K562 (cell line): Measurements from ENCODE around the gene HOXB1. TPM values are rescaled to one million over a fixed set of nuclear protein-coding genes. Genes with fewer than 3 reads are reported as not detected.

Experiments used
- CREM ChIP-seq: IDR thresholded peaks from 2 replicates; pipeline ENCODE4 v1.6.1; 2014; ENCODE audit warnings: antibody characterized with exemption, low read depth
- CTBP1 ChIP-seq: fragments of 450-650 bp; IDR thresholded peaks from 2 replicates; pipeline ENCODE4 v1.6.1; 2016; ENCODE audit warnings: borderline replicate concordance
- CXXC5 ChIP-seq: fragments of 250-450 bp; sonication (Bioruptor Pico); IDR thresholded peaks from 2 replicates; pipeline ENCODE4 v1.8.0; 2022; ENCODE audit warnings: inconsistent platforms, mild to moderate bottlenecking, moderate library complexity
- ELF2 ChIP-seq: fragments of 250-450 bp; sonication (Bioruptor Pico); IDR thresholded peaks from 2 replicates; pipeline ENCODE4 v1.5.0; 2021; ENCODE audit warnings: mild to moderate bottlenecking
- FOXK1 ChIP-seq: sonication (generic); formaldehyde crosslinking; IDR thresholded peaks from 2 replicates; pipeline ENCODE4 v1.8.0; 2022; ENCODE audit warnings: missing genetic modification reagents, mild to moderate bottlenecking, borderline replicate concordance
- HDAC2 ChIP-seq: fragments of 450-650 bp; IDR thresholded peaks from 2 replicates; pipeline ENCODE4 v1.6.1; 2016; ENCODE audit warnings: mild to moderate bottlenecking
- NRF1 ChIP-seq, 2 experiments: fragments of 450-650 bp; IDR thresholded peaks in 1 of 2; conservative IDR thresholded peaks in 1 of 2; 2 replicates each; pipeline ENCODE4 v1.6.1; 2014; ENCODE audit warnings: mild to moderate bottlenecking in 2 of 2
- PML ChIP-seq: IDR thresholded peaks from 2 replicates; pipeline ENCODE4 v1.6.1; 2012; ENCODE audit warnings: low read length, inconsistent platforms
- RAD51 ChIP-seq: fragments of 450-650 bp; IDR thresholded peaks from 2 replicates; pipeline ENCODE4 v1.7.1; 2016; ENCODE audit warnings: low read depth, mild to moderate bottlenecking, borderline replicate concordance
- SNIP1 ChIP-seq: fragments of 450-650 bp; IDR thresholded peaks from 2 replicates; pipeline ENCODE4 v1.7.1; 2017; ENCODE audit warnings: low read depth, mild to moderate bottlenecking
- ZFX ChIP-seq: sonication (generic); formaldehyde crosslinking; IDR thresholded peaks from 2 replicates; pipeline ENCODE4 v1.8.0; 2022; ENCODE audit warnings: mild to moderate bottlenecking, missing genetic modification reagents, moderate library complexity
- ZNF644 ChIP-seq: fragments of 200-800 bp; sonication (Bioruptor generic); IDR thresholded peaks from 2 replicates; pipeline ENCODE4 v1.6.1; 2016; ENCODE audit warnings: low read depth, missing genetic modification characterization, missing compliant biosample characterization
- ZNF707 ChIP-seq: fragments of 250-450 bp; sonication (Bioruptor Pico); conservative IDR thresholded peaks from 2 replicates; pipeline ENCODE4 v1.8.0; 2022; ENCODE audit warnings: inconsistent platforms, mild to moderate bottlenecking, moderate library complexity
- ZNF778 ChIP-seq: fragments of 450-650 bp; formaldehyde crosslinking; IDR thresholded peaks from 2 replicates; pipeline ENCODE4 v1.4.0; 2020; ENCODE audit warnings: mild to moderate bottlenecking, moderate library complexity
- polyA plus RNA-seq, 8 experiments: library from polyadenylated mRNA; depleted of rRNA in 4 of 8; stranded (reverse) in 5 of 8; unstranded in 3 of 8; fragments of >200 nt; fragmentation: Nextera tagmentation in 2 of 8; fragmentation: Illumina TruSeq in 1 of 8; extraction: Ambion mirVana in 2 of 8; extraction: Trizol in 1 of 8; gene quantifications; 2 replicates each; pipeline versions ENCODE4 v1.2.1 to v1.2.3, GENCODE V29; 2011 to 2014; ENCODE audit warnings: inconsistent platforms in 1 of 8, missing spikeins in 1 of 8
- total RNA-seq, 7 experiments: library from RNA; depleted of rRNA in 6 of 7; stranded (reverse); fragments of >200 nt in 6 of 7; fragmentation: Illumina TruSeq in 2 of 7; extraction: Trizol in 2 of 7; gene quantifications; 2 replicates each; pipeline versions ENCODE4 v1.2.1 to v1.2.3, GENCODE V29; 2011 to 2021; ENCODE audit warnings: low replicate concordance in 1 of 7
- TF ChIP-seq, protein P1 (sequence below), 2 experiments: fragments of 450-650 bp; conservative IDR thresholded peaks; 2 replicates each; pipeline ENCODE4 v1.6.1; 2017; ENCODE audit warnings: mild to moderate bottlenecking in 2 of 2, moderate library complexity in 2 of 2
- TF ChIP-seq, protein P2 (sequence below): fragments of 200-800 bp; sonication (Bioruptor generic); IDR thresholded peaks from 2 replicates; pipeline ENCODE4 v1.6.1; 2017; ENCODE audit warnings: missing genetic modification characterization, missing compliant biosample characterization
- TF ChIP-seq, protein P3 (sequence below): fragments of 450-650 bp; IDR thresholded peaks from 2 replicates; pipeline ENCODE4 v1.6.1; 2014; ENCODE audit warnings: low read depth, mild to moderate bottlenecking, moderate library complexity, borderline replicate concordance
- TF ChIP-seq, protein P4 (sequence below): fragments of 250-450 bp; sonication (Bioruptor Pico); IDR thresholded peaks from 2 replicates; pipeline ENCODE4 v1.5.0; 2020; ENCODE audit warnings: mild to moderate bottlenecking
- TF ChIP-seq, protein P5 (sequence below): fragments of 450-650 bp; IDR thresholded peaks from 2 replicates; pipeline ENCODE4 v1.6.1; 2016; ENCODE audit warnings: mild to moderate bottlenecking

Gene HOXB1
- total and polyA plus RNA-seq, 9 of the 15 experiments (the other 6 are each of a cell fraction or from before 2014, with no cell fraction given), result 0.04 TPM; not detected in 8

DNA sequence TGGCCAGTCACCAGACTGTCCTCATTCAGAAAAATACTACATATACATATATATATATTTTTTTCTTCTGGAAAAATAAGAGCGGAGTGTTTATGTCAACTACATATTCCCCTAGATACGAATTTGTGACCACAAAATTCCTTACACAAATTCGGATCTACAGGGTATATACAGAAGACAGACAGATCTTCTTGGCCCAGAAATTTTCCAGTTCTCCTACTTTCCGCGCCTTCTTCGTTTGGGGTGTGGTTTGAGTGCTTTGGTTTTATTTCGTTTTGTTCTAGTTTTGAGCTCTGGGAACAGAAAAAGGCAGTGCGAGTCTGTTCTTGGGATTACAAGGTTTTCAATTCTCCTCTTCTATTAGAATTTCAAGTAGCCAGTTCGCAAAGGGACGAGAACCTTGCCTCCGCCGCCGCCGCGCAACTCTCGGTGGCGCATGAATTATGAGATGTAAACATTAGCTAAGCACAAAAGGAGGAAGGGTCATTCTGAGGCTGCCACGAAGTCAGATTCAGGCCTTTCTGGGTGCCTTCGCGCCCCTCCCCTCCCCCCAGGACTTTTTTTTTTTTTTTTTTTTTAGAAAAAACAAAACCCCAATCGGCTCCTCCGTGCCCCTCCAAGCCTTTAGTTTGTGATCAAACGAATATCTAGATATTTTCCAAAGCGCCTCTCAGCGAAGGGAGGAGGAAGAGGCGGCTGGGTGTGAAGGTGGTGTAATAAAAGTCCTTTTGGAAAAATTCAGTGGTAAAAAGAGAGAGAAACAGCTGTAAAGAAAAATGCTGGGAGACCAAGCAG, 49.1 kb upstream of the HOXB1 start (continued):
- TF ChIP-seq, protein P1, sequence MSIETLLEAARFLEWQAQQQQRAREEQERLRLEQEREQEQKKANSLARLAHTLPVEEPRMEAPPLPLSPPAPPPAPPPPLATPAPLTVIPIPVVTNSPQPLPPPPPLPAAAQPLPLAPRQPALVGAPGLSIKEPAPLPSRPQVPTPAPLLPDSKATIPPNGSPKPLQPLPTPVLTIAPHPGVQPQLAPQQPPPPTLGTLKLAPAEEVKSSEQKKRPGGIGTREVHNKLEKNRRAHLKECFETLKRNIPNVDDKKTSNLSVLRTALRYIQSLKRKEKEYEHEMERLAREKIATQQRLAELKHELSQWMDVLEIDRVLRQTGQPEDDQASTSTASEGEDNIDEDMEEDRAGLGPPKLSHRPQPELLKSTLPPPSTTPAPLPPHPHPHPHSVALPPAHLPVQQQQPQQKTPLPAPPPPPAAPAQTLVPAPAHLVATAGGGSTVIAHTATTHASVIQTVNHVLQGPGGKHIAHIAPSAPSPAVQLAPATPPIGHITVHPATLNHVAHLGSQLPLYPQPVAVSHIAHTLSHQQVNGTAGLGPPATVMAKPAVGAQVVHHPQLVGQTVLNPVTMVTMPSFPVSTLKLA (conservative IDR thresholded peaks at IDR 0.05), result peak in 1 of 2 experiments; percentile 4; a peak in 1 of 4 replicates
- TF ChIP-seq, protein P2, sequence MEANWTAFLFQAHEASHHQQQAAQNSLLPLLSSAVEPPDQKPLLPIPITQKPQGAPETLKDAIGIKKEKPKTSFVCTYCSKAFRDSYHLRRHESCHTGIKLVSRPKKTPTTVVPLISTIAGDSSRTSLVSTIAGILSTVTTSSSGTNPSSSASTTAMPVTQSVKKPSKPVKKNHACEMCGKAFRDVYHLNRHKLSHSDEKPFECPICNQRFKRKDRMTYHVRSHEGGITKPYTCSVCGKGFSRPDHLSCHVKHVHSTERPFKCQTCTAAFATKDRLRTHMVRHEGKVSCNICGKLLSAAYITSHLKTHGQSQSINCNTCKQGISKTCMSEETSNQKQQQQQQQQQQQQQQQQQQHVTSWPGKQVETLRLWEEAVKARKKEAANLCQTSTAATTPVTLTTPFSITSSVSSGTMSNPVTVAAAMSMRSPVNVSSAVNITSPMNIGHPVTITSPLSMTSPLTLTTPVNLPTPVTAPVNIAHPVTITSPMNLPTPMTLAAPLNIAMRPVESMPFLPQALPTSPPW, result peak; percentile 65
- TF ChIP-seq PML, result peak; percentile 14; the same call in 1 of the 2 replicates
- no peak for TF ChIP-seq HDAC2
- TF ChIP-seq, protein P3, sequence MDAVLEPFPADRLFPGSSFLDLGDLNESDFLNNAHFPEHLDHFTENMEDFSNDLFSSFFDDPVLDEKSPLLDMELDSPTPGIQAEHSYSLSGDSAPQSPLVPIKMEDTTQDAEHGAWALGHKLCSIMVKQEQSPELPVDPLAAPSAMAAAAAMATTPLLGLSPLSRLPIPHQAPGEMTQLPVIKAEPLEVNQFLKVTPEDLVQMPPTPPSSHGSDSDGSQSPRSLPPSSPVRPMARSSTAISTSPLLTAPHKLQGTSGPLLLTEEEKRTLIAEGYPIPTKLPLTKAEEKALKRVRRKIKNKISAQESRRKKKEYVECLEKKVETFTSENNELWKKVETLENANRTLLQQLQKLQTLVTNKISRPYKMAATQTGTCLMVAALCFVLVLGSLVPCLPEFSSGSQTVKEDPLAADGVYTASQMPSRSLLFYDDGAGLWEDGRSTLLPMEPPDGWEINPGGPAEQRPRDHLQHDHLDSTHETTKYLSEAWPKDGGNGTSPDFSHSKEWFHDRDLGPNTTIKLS, result peak; percentile 96
- no peak for TF ChIP-seq ZNF778 (CRISPR knock-in tag)
- TF ChIP-seq ZNF707 (CRISPR knock-in tag), result no peak
- TF ChIP-seq ZNF644 (tag), result 0 out of 2 replicates have a peak, but pooled peaks have one; percentile 9
- no peak for TF ChIP-seq CTBP1
- TF ChIP-seq SNIP1, result no peak
- TF ChIP-seq NRF1 (conservative IDR thresholded peaks at IDR 0.05 in 1 of 2, IDR thresholded peaks at IDR 0.05 in 1 of 2), result peak; percentile 75 to 76
- TF ChIP-seq CREM, result peak; percentile 63; the same call in 1 of the 2 replicates
- no peak for TF ChIP-seq FOXK1 (CRISPR knock-in tag)
- peak; percentile 50 for TF ChIP-seq CXXC5 (CRISPR knock-in tag)
- TF ChIP-seq, protein P4, sequence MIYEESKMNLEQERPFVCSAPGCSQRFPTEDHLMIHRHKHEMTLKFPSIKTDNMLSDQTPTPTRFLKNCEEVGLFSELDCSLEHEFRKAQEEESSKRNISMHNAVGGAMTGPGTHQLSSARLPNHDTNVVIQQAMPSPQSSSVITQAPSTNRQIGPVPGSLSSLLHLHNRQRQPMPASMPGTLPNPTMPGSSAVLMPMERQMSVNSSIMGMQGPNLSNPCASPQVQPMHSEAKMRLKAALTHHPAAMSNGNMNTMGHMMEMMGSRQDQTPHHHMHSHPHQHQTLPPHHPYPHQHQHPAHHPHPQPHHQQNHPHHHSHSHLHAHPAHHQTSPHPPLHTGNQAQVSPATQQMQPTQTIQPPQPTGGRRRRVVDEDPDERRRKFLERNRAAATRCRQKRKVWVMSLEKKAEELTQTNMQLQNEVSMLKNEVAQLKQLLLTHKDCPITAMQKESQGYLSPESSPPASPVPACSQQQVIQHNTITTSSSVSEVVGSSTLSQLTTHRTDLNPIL, result no peak
- no peak for TF ChIP-seq RAD51
- TF ChIP-seq, protein P5, sequence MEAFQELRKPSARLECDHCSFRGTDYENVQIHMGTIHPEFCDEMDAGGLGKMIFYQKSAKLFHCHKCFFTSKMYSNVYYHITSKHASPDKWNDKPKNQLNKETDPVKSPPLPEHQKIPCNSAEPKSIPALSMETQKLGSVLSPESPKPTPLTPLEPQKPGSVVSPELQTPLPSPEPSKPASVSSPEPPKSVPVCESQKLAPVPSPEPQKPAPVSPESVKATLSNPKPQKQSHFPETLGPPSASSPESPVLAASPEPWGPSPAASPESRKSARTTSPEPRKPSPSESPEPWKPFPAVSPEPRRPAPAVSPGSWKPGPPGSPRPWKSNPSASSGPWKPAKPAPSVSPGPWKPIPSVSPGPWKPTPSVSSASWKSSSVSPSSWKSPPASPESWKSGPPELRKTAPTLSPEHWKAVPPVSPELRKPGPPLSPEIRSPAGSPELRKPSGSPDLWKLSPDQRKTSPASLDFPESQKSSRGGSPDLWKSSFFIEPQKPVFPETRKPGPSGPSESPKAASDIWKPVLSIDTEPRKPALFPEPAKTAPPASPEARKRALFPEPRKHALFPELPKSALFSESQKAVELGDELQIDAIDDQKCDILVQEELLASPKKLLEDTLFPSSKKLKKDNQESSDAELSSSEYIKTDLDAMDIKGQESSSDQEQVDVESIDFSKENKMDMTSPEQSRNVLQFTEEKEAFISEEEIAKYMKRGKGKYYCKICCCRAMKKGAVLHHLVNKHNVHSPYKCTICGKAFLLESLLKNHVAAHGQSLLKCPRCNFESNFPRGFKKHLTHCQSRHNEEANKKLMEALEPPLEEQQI, result no peak
- TF ChIP-seq ELF2 (CRISPR knock-in tag), result no peak
- TF ChIP-seq ZFX, result peak; percentile 52; the same call in 1 of the 2 replicates
